HG03060 (cell line): Measurements from ENCODE around the gene MANF.
"Not testable (repeated sequence)": the region's sequence is repeated elsewhere in the genome, so short reads cannot be mapped to it uniquely, and the experiment has no call there.

ENCODE experiments used
- ATAC-seq: cut with Tn5 transposase; IDR thresholded peaks from one replicate; pipeline ENCODE4 v1.9.1; 2021; ENCODE audit warnings: low read depth, moderate number of reproducible peaks; ENCODE audit not compliant: unreplicated experiment

MANF gene

DNA sequence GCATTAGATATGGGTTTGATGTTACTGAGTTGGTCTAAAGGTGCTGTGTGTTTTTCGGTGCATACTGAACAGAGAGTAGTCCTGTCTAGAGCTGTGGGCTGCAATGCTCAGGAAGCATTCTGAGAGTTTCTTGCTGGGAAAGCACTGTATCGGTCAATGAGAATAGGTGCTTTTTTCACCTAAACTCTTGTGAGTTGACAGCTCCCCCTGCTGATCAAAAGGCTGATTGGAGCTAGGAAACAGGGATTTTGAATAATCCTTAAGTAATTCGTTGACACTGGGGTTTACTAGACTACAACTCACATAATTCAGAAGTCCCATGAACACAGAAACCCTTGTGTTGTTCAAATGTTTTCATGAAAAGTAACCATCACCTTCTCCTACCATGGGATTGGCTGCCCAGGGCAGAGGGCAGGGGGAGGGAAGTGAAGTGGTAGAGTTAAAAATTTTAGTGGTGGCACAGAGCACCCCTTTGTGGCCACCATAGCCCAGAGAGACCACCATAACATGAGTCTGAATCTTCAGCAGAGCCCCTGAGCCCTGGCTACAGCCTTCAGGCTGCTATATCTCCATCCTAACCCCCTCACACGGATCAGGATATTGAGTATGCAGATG, 13.0 kb upstream of the MANF start:
- no peak for ATAC-seq

DNA sequence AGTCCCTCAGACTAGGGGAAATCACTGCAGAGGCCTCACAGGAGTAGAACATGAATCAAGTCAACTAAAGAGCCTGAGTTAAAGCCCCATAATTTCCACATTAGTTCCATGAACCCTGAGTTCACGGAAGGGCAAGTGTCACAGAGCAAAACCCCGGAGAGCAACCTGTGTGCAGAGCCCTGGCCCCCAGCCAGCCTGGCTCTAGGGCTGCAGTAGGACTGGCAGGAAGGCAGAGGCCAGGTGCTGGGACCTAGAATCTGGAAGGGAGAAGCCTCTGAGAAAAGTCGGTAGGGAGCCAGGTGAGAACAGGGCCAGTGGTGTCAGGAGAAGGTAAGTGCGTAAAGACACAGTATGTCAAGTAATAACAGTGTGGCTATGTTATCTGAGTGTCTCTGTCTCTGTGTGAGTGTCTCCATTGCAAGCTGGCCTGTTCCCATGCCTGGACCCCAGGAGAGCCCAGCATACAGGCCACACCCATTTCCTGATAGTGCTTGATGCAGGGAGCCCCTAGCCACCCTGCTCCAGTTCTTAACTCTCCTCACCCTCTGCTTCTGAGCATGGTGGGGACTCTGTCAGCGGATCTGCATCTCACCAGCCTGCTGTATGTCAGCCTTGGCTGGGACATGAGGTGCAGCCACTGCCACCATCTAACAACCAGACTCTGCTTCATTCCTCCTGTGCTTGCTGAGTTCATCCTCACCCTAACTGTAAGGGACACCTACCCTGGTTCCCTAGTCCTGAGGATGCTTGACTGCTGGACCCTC, 11.3 kb upstream of the MANF start:
- no peak for ATAC-seq

DNA sequence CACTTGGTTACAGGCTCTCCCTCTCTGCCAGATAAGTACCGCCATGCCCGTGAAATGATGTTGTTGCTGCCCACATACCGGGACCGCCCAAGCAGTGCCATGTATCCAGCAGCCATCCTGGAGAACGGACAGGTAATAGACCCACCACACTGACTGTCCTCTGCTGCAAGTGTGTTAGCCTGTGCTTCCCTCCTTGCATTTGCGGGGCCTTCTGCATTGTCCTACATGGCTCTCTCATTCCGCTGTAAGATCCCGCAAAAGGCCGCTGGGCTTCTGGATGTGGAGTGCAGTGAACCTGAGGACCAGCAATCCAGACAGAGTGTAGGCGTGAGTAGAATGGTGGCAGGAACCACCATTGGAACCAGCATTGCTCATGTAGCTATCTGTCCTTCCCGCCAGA, 10.6 kb upstream of the MANF start:
- no peak for ATAC-seq

DNA sequence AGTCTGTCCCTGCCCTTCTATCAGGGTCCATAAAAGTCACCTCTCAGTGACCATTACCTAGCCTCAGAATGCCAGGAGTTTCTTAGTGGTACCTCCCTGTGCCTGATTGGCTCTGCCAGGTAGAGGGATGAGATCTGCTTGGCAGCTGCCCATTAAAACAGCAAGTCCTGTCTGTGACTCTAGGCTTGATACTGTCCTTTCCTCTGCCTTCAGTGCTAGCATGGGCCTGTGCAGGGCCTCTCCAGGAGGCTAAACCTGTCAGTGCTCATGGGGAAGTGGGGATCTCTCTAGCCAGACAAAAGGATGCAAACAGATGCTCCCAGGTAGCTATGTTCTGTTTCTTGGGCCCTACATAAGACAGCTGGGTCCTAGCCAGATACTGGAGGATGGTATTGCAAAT, 10.0 kb upstream of the MANF start:
- ATAC-seq = no peak

DNA sequence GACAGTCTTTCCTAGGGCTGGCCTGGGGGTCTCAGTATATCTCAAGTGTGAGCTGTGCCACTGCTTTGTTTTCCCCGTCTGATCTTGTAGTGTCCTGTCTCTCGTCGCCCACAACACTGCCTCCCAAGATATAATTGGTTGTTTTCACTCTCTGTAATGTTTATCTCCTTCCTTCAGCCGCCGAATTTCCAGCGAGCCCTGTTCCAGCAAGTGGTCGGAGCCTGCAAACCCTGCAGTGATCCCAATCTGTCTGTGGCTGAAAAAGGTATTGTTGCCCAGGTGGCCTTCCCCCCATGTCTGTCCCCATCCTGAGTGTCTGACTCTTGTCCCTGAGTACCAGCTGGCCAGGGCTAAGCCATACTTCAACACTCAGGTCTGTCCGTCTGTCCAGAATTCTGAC, 9.5 kb upstream of the MANF start:
- ATAC-seq = no peak

DNA sequence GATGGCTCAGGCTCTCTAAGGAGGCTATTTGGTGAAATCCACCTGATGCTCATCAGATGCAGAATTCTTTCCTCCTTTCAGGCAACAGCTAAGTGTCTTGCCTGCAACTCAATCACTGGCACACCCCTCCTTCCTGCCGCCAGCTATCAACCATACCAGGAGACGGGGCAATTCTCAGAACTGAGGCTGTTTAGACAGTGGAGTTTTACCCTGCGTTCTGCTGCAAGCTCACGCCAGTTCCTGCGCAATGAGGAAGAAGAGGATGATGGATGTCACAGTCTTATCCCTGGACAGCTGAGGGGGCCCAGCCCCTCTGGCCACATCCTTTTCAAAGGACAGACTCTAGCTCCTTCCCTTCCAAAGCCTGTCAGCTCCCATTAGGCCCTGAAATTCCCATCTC, 7.0 kb upstream of the MANF start:
- no peak for ATAC-seq

DNA sequence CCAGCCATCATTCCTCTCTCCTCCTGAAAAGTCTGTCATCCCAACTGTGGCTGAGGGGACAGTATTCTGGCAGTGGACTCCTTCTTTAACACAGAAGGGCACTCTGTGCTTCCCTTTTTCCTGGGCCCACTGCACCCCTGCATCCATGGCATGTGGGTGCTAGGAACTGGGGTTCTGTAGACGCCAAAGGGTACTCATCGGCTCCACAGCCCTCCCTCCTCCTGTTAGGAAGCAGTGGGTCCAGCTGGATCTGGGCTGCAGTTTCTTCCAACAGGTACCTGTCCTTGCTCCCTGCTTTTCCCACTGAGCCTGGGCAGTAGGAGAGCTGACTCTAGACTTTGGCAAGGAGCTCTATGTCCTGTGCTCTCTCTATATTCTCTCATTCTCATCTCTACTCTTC, 6.4 kb upstream of the MANF start:
- ATAC-seq = no peak

DNA sequence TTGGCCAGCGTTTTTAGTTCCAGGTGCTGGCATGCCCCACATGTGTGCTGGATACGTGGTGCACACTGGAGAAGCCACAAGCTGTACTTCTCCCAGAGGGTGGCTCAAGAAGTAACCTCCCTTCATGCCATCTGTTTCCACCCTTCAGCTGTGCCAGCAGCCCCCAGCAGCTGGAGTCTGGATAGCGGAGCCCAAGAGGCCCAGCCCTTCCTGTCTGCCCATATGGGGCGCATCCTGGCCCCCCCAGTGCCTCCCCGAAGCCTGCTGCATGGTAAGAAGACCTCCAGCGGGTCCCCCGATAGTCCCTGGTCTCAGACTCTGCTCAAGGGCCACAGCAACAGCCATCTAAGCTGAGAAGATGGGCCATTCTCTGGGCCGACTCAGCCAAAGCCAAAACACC, 5.8 kb upstream of the MANF start:
- no peak for ATAC-seq

DNA sequence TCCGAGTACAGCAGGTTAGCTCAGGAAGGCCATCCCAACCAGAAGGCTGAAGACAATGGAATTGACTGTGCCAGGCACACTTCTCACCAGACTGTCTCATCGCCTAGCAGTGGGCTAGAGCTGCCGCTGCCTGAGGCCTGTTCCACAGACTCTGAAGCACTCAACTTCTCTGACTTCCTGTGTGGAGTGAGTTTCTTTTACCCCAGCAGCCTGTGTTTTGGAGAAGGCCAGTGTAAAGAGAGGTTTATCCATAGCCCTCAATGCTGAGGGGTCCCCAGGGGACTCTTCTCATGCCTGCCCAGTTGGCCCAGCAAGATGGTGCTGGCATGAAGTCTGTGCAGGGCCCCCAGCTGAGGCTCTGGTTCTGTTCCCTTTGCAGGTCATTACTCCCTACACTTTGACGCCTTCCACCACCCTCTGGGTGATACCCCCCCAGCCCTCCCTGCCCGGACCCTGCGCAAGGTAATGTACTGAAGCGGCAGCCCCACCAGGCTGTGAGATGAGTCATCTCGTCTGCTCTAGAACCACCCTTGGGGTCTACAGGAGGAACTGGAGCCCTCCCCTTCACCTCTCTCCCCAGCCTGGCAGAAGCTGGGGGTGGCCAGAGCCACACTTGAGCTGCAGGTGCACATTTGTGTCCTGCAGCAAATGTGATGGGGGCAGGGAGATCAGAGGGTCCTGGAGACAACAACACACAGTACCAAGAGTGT, 5.2 kb upstream of the MANF start:
- no peak for ATAC-seq

DNA sequence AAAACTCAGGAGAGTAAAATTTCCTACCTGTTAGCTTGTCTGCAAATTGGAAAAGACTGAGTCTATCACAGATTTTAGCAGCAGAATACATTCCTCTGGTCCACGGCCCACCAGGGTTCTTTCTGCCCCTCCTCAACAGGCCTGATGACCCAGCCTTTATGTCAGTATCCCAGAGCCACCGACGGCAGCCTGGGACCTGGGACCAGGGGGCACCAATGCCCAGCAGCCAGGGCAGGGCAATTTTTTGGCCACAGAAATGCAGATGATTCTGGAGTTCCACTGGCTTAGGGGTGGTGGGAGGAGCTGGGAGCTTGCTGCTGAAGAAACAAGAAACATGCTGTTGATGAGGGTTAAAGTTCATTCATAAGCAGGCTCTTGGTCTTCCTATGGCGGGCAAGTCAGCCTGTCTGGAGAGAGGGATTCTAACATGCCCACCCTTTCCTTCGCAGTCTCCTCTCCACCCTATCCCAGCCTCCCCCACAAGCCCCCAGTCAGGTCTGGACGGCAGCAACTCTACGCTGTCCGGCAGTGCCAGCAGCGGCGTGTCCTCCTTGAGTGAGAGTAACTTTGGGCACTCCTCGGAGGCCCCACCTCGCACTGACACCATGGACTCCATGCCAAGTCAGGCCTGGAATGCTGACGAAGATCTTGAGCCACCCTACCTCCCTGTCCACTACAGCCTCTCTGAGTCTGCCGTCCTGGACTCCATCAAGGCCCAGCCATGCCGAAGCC, 4.3 kb upstream of the MANF start:
- no peak for ATAC-seq

DNA sequence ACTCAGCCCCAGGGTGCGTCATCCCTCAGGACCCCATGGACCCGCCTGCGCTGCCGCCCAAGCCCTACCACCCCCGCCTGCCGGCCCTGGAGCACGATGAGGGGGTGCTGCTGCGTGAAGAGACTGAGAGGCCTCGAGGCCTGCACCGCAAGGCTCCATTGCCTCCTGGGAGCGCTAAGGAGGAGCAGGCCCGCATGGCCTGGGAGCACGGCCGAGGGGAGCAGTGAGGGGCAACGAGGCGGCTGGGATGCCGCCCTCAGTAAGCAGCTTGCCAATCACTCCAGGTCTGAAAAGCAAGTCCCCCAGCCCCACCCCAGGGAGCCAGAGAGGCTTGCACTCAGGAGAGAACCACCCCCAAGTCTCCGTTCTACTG, 3.8 kb upstream of the MANF start:
- no peak for ATAC-seq

DNA sequence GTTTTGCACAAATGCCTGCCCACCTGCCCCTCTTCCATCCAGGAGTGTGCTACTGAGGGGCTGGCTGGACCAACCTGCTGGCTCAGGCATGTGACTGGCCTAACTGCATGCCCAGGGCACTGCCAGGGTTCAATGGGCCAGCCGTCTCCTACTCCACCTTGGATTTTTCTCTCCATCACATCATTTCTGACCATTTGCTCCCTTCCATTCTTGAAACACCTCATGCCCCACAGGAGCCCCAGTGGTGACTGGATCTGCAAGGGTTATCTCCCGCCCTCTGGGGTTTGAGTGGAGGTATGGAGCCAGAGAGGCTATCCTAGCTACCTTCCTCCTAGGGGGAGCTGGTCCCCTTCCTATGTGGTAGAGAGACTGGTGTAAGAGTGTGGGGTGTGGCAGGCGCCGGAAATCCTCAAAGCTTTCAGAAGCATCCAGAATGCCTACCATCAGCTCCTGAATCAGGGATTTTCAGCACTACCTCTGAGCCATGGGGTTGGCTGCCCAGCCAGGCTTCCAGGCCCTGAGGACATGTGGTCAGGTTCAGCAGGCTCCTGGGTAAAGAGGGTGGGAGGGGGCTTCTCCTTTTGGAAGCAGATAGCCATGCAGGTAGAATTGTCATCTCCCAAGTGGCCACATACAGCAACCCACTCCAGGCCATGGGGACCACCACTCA, 2.9 kb upstream of the MANF start:
- no peak for ATAC-seq

DNA sequence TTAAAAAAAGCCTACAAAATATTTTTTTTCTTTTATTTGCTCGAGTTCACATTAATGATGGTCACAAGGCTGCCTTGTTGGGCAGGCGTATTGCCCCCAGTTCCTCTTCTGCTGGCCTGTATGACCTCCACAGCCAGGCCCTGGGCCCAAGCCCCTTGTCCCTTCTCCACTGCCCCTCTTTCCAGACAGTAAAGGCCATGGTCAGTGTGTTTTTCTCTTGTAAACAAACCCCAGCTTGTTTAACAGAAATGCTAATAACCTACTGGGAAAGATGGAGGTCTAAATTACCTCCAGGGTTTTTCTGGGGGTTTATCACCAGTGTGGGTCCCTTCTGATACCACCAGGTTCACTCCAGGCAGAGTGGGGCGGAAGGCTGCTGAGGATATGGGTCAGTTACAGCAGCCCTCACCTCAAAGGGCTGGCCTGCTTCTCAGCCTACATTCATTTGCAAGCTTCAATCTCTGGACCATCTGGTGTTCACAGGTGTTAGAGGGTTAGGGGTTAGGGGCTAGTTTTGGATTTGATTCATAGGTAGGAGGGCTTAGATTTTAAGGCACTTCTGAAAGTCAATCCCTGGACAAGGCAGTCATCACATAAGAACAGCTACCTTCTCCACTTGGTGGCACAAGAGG, 2.0 kb upstream of the MANF start:
- no peak for ATAC-seq

DNA sequence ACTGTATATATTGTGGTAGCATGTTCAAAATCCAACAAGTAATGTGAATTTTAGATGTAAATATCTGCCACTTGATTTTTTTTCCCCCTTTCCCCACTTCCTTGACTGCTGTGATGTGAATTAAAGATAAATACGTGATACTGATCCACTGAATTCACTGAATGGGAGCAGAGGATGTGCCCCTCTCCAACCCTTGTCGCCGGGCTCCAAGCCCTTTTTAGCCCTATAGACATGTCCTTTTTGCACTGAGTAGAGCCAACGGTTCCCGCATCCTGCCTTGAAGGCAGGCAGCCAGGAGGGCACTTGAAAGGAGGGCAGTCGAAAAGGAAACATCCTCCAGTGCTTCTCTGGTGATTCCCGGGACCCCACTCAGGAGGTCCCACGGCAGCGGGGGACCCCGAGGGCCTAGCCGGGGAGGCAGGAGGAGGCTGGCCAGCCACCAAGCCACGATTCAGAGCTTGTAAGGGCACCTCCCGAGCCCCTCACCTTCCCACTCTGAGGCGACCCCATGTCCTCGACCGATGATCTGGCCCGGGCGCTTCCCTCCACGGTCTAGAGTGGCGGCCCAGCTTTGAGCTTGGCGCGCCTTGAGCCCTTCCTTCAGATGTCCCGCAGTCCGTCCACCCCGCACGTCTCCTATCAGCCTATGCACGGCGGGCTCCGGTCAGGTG, 901 bp upstream of the MANF start:
- ATAC-seq = no peak

DNA sequence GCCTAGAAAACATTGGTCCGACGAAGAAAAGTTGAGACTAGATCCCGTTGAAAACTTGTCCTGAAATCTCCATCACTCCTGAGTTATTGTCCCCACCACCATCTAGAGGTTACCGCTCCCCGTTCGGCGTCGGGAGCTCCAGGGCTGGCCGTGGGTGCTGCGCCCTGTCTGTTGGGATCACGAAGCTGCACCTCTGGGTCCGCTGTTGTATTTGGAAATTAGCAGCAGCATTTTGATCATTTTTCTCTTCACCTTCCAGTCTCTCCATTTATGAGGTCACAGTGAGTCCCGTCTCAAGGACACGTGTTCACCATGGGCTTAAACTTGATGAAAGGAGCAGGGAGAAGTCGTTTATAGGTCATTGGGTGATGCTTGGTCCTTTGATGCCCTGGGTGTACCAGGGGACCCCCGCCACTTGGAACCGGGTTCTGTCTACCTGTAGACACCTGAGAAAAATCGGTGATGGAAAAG, 565 bp downstream of the MANF start:
- ATAC-seq = no peak

DNA sequence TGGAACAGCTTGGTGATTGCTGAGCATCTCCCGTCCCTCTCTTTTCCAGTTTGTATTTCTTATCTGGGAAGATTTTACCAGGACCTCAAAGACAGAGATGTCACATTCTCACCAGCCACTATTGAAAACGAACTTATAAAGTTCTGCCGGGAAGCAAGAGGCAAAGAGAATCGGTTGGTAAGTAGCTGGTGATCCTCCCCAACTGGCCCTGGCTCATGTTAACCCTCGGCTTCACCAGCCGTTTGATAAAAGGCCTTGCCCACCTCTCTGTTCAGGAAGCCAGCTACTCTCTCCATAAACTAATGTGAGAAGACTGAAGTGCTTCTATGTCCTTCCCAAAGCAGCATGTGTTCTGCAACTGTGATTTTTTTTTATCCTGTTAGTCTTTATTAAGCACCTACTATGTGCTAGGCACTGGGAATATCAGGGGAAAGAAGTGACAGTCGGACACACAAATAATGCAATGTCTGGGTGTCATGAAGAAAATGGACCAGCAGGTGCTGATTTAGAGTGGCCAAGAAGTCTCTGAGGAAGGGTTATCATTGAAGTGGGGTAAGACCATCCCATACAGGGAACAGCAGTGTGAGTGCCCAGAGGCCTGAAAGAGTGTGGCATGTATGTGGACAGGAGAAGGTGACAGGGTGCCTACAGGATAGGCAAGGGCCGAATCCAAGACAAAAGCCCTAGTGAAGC, 1.2 kb downstream of the MANF start:
- ATAC-seq = no peak

DNA sequence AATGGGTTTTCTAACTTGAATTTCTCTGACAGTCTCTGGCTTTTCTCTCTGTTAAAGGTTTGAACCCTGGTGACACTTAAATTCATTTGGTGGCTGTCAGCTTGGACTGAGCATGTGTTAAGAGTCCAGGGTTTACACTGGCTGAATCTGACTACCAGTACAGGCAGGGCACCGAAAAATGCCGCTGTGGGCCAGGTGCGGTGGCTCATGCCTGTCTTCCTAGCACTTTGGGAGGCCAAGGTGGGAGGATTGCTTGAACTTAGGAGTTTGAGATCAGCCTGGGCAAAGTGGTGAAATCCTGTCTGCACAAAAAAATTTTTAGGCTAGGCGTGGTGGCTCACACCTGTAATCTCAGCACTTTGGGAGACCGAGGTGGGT, 1.8 kb downstream of the MANF start:
- no peak for ATAC-seq

DNA sequence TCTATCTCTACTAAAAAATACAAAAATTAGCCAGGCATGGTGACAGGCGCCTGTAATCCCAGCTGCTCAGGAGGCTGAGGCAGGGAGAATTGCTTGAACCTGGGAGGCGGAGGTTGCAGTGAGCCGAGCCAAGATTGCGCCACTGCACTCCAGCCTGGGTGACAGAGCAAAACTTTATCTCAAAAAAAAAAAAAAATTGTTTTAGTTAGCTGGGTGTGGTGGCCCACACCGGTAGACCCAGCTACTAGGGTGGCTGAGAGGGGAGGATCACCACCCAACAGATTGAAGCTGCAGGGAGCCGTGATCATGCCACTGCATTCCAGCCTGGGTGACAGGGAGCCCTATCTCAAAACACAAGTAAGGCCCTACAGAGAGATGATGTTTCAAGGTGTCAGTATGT, 2.2 kb downstream of the MANF start:
- not testable (repeated sequence) for ATAC-seq
